H1 (cell line): ENCODE measurements around the gene ZNF385B. TPM values are rescaled to one million over a fixed set of nuclear protein-coding genes. Genes with fewer than 3 reads are reported as not detected.

Source experiments
- CTCF ChIA-PET: fragments of 300-600 bp; sonication (Branson Sonifier 250); formaldehyde crosslinking; loops from one replicate; lab custom pipeline; 2021; ENCODE audit not compliant: partially characterized antibody; lab: Charles Lee
- POLR2A ChIA-PET: fragments of 300-600 bp; sonication (Branson Sonifier 250); formaldehyde crosslinking; loops from one replicate; lab custom pipeline; 2021; ENCODE audit warnings: inconsistent platforms; ENCODE audit not compliant: partially characterized antibody; lab: Charles Lee
- DNase-seq, 2 experiments: peaks; one replicate each; pipeline versions ENCODE4 v3.0.0 to v3.0.0-alpha.2; 2010 to 2022; ENCODE audit warnings: low spot score in 2 of 2, low read depth in 1 of 2, mixed read lengths in 1 of 2
- FAIRE-seq: peaks from 2 replicates; lab custom pipeline; 2011; peaks lifted over from hg19 to GRCh38; lab: Jason Lieb, UNC
- H2AFZ ChIP-seq: 2 replicates; pipeline ENCODE4 v1.8.1; 2012; ENCODE audit warnings: low read length, inconsistent platforms
- H2AK5ac ChIP-seq: 2 replicates; pipeline ENCODE4 v1.6.1; 2013; ENCODE audit warnings: low read depth, low read length
- H2BK120ac ChIP-seq: replicated peaks from 2 replicates; pipeline ENCODE3; 2013; ENCODE audit warnings: low read depth, low read length, inconsistent platforms
- H2BK12ac ChIP-seq: 2 replicates; pipeline ENCODE4 v1.6.1; 2013; ENCODE audit warnings: low read depth, low read length
- H2BK15ac ChIP-seq: 2 replicates; pipeline ENCODE4 v1.6.1; 2013; ENCODE audit warnings: low read length
- H2BK20ac ChIP-seq: 2 replicates; pipeline ENCODE4 v1.6.1; 2013; ENCODE audit warnings: low read length
- H2BK5ac ChIP-seq: 2 replicates; pipeline ENCODE4 v1.6.1; 2013; ENCODE audit warnings: low read depth, low read length
- H3K14ac ChIP-seq: 2 replicates; pipeline ENCODE4 v1.6.1; 2013; ENCODE audit warnings: inconsistent platforms; ENCODE audit not compliant: insufficient read length
- H3K18ac ChIP-seq: 2 replicates; pipeline ENCODE4 v1.6.1; 2013; ENCODE audit warnings: low read length; ENCODE audit errors: extremely low read depth
- H3K23ac ChIP-seq: 2 replicates; pipeline ENCODE4 v1.6.1; 2013; ENCODE audit warnings: inconsistent platforms; ENCODE audit not compliant: insufficient read length
- H3K23me2 ChIP-seq: 2 replicates; pipeline ENCODE4 v1.6.1; 2013; ENCODE audit warnings: low read depth, low read length
- H3K27ac ChIP-seq: 2 replicates; pipeline ENCODE4 v1.6.1; 2011; ENCODE audit warnings: low read depth, low read length, inconsistent platforms
- H3K27me3 ChIP-seq, 4 experiments: replicated peaks in 1 of 4; 1 replicate in 1 of 4; 2 replicates in 3 of 4; pipeline versions ENCODE4 v1.6.1 to v1.8.1; 2011 to 2013; ENCODE audit warnings: low read length in 3 of 4, mild to moderate bottlenecking in 3 of 4, inconsistent platforms in 2 of 4, mixed read lengths in 2 of 4, moderate library complexity in 1 of 4; ENCODE audit not compliant: control insufficient read depth in 3 of 4, insufficient read depth in 3 of 4; ENCODE audit errors: extremely low read depth in 1 of 4
- H3K36me3 ChIP-seq, 4 experiments: 2 replicates each; pipeline versions ENCODE4 v1.6.1 to v1.8.1; 2011 to 2013; ENCODE audit warnings: mild to moderate bottlenecking in 4 of 4, low read length in 3 of 4, moderate library complexity in 2 of 4, control low read depth in 1 of 4, inconsistent platforms in 1 of 4; ENCODE audit not compliant: insufficient read depth in 4 of 4, control insufficient read depth in 2 of 4
- H3K4ac ChIP-seq: replicated peaks from 2 replicates; pipeline ENCODE3; 2013; ENCODE audit warnings: low read length, low read depth, mixed read lengths, inconsistent platforms; ENCODE audit not compliant: insufficient read length
- H3K4me1 ChIP-seq, 4 experiments: replicated peaks in 1 of 4; 1 replicate in 1 of 4; 2 replicates in 3 of 4; pipeline versions ENCODE4 v1.6.1 to v1.8.1; 2011 to 2013; ENCODE audit warnings: low read length in 3 of 4, inconsistent platforms in 2 of 4, mixed read lengths in 1 of 4; ENCODE audit not compliant: insufficient read depth in 4 of 4, control insufficient read depth in 3 of 4
- H3K4me2 ChIP-seq, 2 experiments: 2 replicates each; pipeline versions ENCODE4 v1.6.1 to v1.8.1; 2011 to 2013; ENCODE audit warnings: low read depth in 2 of 2, low read length in 2 of 2, control low read depth in 1 of 2, inconsistent platforms in 1 of 2, mild to moderate bottlenecking in 1 of 2; ENCODE audit not compliant: insufficient read depth in 1 of 2
- H3K4me3 ChIP-seq, 4 experiments: fragments of 200-600, 300-600 bp in 1 of 4; sonication (generic), shearing (Covaris generic), sonication (Bioruptor Twin) in 1 of 4; 2 replicates each; pipeline versions ENCODE4 v1.5.1 to v1.8.1; 2011 to 2016; ENCODE audit warnings: low read length in 4 of 4, low read depth in 3 of 4, control low read depth in 2 of 4, inconsistent platforms in 2 of 4, mild to moderate bottlenecking in 2 of 4, mixed read lengths in 1 of 4, moderate library complexity in 1 of 4; ENCODE audit not compliant: insufficient read depth in 2 of 4; ENCODE audit errors: extremely low read depth in 1 of 4
- H3K56ac ChIP-seq: replicated peaks from 2 replicates; pipeline ENCODE3; 2013; ENCODE audit warnings: low read depth, mild to moderate bottlenecking, mixed read lengths, low read length, inconsistent platforms; ENCODE audit not compliant: insufficient read length
- H3K79me1 ChIP-seq: 2 replicates; pipeline ENCODE4 v1.6.1; 2013; ENCODE audit warnings: low read depth, low read length, control low read depth
- H3K79me2 ChIP-seq, 2 experiments: 2 replicates each; pipeline versions ENCODE4 v1.6.1 to v1.8.1; 2012 to 2013; ENCODE audit warnings: low read length in 2 of 2, mild to moderate bottlenecking in 2 of 2, inconsistent platforms in 1 of 2; ENCODE audit not compliant: insufficient read depth in 2 of 2, control insufficient read depth in 1 of 2
- H3K9ac ChIP-seq, 4 experiments: replicated peaks in 1 of 4; 1 replicate in 1 of 4; 2 replicates in 3 of 4; pipeline versions ENCODE4 v1.6.1 to v1.8.1; 2011 to 2013; ENCODE audit warnings: low read depth in 3 of 4, low read length in 3 of 4, control low read depth in 2 of 4, mild to moderate bottlenecking in 2 of 4, moderate library complexity in 2 of 4, inconsistent platforms in 1 of 4; ENCODE audit errors: extremely low read depth in 1 of 4
- H3K9me3 ChIP-seq, 2 experiments: 2 replicates each; pipeline versions ENCODE4 v1.6.1 to v1.8.1; 2012 to 2013; ENCODE audit warnings: mild to moderate bottlenecking in 2 of 2, moderate library complexity in 2 of 2, control low read depth in 1 of 2, inconsistent platforms in 1 of 2, low read depth in 1 of 2, low read length in 1 of 2, mixed read lengths in 1 of 2; ENCODE audit not compliant: insufficient read depth in 2 of 2
- H4K20me1 ChIP-seq, 2 experiments: replicated peaks in 1 of 2; 2 replicates each; pipeline versions ENCODE3 to v1.8.1; 2011 to 2013; ENCODE audit warnings: inconsistent platforms in 2 of 2, low read length in 2 of 2, mild to moderate bottlenecking in 1 of 2; ENCODE audit not compliant: insufficient read depth in 2 of 2, control insufficient read depth in 1 of 2
- H4K5ac ChIP-seq: 2 replicates; pipeline ENCODE4 v1.6.1; 2013; ENCODE audit warnings: low read length, low read depth, mixed read lengths, inconsistent platforms; ENCODE audit not compliant: insufficient read length
- H4K8ac ChIP-seq: 2 replicates; pipeline ENCODE4 v1.8.0; 2013; ENCODE audit warnings: mild to moderate bottlenecking, moderate library complexity, low read length, inconsistent platforms; ENCODE audit not compliant: insufficient read depth; ENCODE audit errors: extremely low read depth
- H4K91ac ChIP-seq: replicated peaks from 2 replicates; pipeline ENCODE3; 2013; ENCODE audit warnings: low read length, mixed read lengths, inconsistent platforms; ENCODE audit not compliant: insufficient read length
- EP300 ChIP-seq, 2 experiments: IDR thresholded peaks; 1 replicate in 1 of 2; 2 replicates in 1 of 2; pipeline ENCODE4 v1.6.1; 2011 to 2012; ENCODE audit warnings: low read depth in 2 of 2, low read length in 2 of 2, mild to moderate bottlenecking in 2 of 2, borderline replicate concordance in 1 of 2, inconsistent platforms in 1 of 2, moderate library complexity in 1 of 2
- KDM4A ChIP-seq: IDR thresholded peaks from one replicate; pipeline ENCODE4 v1.7.1; 2012; ENCODE audit warnings: low read depth, mild to moderate bottlenecking, moderate library complexity, low read length, inconsistent platforms; ENCODE audit not compliant: severe bottlenecking
- KDM5A ChIP-seq: fragments of 200-600 bp; IDR thresholded peaks from 2 replicates; pipeline ENCODE4 v1.7.1; 2012; ENCODE audit warnings: mild to moderate bottlenecking, low read length, inconsistent platforms, mixed read lengths
- PHF8 ChIP-seq: fragments of 200-600 bp; sonication (generic); conservative IDR thresholded peaks from 2 replicates; pipeline ENCODE4 v1.7.1; 2012; ENCODE audit warnings: low read depth, mild to moderate bottlenecking, inconsistent platforms, low read length, moderate library complexity
- RAD21 ChIP-seq, 2 experiments: IDR thresholded peaks in 1 of 2; conservative IDR thresholded peaks in 1 of 2; 2 replicates each; pipeline ENCODE4 v1.6.1; 2011; ENCODE audit warnings: low read depth in 2 of 2, low read length in 2 of 2, improper control_type of control experiment in 1 of 2, inconsistent platforms in 1 of 2, mild to moderate bottlenecking in 1 of 2, moderate library complexity in 1 of 2
- RBBP5 ChIP-seq: IDR thresholded peaks from 2 replicates; pipeline ENCODE4 v1.7.1; 2012; ENCODE audit warnings: low read depth, mild to moderate bottlenecking, inconsistent platforms, low read length, moderate library complexity, borderline replicate concordance
- RNF2 ChIP-seq: fragments of 200-900, 300-1000 bp; sonication (generic); IDR thresholded peaks from 2 replicates; pipeline ENCODE4 v1.7.1; 2016; ENCODE audit warnings: borderline replicate concordance, low read depth, mild to moderate bottlenecking, antibody characterized with exemption, low read length; ENCODE audit not compliant: poor library complexity, severe bottlenecking; ENCODE audit errors: missing control alignments
- TAF1 ChIP-seq: IDR thresholded peaks from 2 replicates; pipeline ENCODE4 v1.6.1; 2011; ENCODE audit warnings: mild to moderate bottlenecking, low read depth, low read length
- WGBS, 2 experiments: shearing (Covaris generic) in 1 of 2; methylation state at CpG; one replicate each; pipeline versions ENCODE4 v1.1.6 to v1.1.7; 2013 to 2015; ENCODE audit warnings: low lambda C conversion rate in 2 of 2, mixed read lengths in 2 of 2, inconsistent platforms in 1 of 2, low coverage in 1 of 2, missing lambda C conversion rate in 1 of 2; ENCODE audit not compliant: insufficient replicate concordance in 2 of 2, insufficient coverage in 1 of 2, insufficient read length in 1 of 2; ENCODE audit errors: extremely low coverage in 1 of 2, missing lambda C conversion rate in 1 of 2; 5-methylcytosine and 5-hydroxymethylcytosine counted together
- long read RNA-seq, 2 experiments: library from RNA in 1 of 2; library from capped mRNA in 1 of 2; stranded (forward); transcript quantifications; one replicate each; pipeline ENCODE4 v2.0.0, GENCODE V29; 2021; ENCODE audit warnings: inconsistent platforms in 1 of 2
- polyA minus RNA-seq, 3 experiments: library from RNA; depleted of rRNA, polyadenylated mRNA; stranded (reverse); fragments of >200 nt; gene quantifications; 1 replicate in 2 of 3; 2 replicates in 1 of 3; pipeline ENCODE4 v1.2.3, GENCODE V29; 2011
- polyA plus RNA-seq, 7 experiments: library from polyadenylated mRNA; depleted of rRNA in 3 of 7; stranded (reverse) in 5 of 7; unstranded in 2 of 7; fragments of >200 nt in 5 of 7; fragments of 200-250 nt in 2 of 7; gene quantifications; 1 replicate in 5 of 7; 2 replicates in 1 of 7; 4 replicates in 1 of 7; pipeline versions ENCODE4 v1.2.1 to v1.2.3, GENCODE V29; 2011 to 2013; ENCODE audit warnings: missing spikeins in 2 of 7, mixed read lengths in 2 of 7
- total RNA-seq: library from RNA; stranded (reverse); fragmentation: NEBNext Ultra II Directional; extraction: Animal tissue kit (Norgen Biotek cat#: 25700); gene quantifications from 2 replicates; pipeline ENCODE4 v1.2.1, GENCODE V29; 2021

The ZNF385B gene
- total RNA-seq (2.9 and 3.7 TPM in 2 replicates), polyA plus RNA-seq (2011; rRNA removed) (0.82 and 1.1 TPM in 2 replicates), polyA minus RNA-seq (2011; rRNA and poly(A)+ RNA removed) (2.0 and 2.7 TPM in 2 replicates)
- polyA plus RNA-seq (2011; cell fraction: cytosol; rRNA removed): 1.3 TPM
- 2.1 TPM for polyA plus RNA-seq (2011; cell fraction: nucleus; rRNA removed)
- 1.6 to 2.2 TPM (median 1.8 TPM) in 4 replicates for polyA plus RNA-seq (2012, experiment 1 of 2)
- 0.96 TPM for polyA plus RNA-seq (2012, experiment 2 of 2)
- 1.5 TPM for polyA plus RNA-seq (2013, experiment 1 of 2)
- 2.4 TPM for polyA plus RNA-seq (2013, experiment 2 of 2)
- polyA minus RNA-seq (2011; cell fraction: cytosol; rRNA and poly(A)+ RNA removed): 1.8 TPM
- polyA minus RNA-seq (2011; cell fraction: nucleus; rRNA and poly(A)+ RNA removed): 15.4 TPM
- long read RNA-seq, experiment 1, partial matches to known transcripts: 0 of 3 reads
- long read RNA-seq, experiment 1, other reads (novel, unspliced or antisense): 3 of 3 reads
- long read RNA-seq, experiment 2: 0 reads

DNA sequence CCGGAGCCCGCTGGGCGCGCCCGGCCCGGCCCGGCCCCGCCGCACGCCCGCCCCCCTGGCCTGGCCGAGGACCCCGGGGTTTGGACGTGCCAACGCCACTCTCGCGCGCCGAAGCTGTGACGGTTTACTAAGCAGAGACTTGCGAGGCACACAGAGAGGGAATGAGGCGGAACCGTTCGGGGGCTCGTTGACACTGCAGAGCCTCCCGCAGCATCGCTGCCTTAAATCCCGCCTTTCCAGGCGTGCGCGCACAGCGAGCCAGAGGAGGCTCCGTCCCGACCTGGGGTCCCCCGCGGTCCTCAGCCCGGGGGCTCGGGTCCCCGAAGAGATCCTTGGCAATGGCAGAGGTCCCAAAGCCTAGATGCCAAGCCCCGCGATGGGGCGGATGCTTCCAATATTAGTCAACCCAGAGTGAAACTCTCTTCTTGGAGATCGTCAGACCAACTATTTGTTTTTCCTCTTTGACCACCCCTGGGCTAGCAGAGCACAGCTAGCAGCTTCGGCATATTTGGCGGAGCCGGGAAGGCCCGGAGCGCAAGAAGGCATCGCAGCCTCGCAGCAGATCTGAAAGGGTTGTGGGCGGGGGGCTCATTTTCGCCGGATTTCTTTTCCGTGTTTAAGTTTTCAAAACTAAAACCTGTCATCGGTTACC is at the start of gene ZNF385B:
TSS of gene ZNF385B (minus strand) at position 197 of the 652 bp plus-strand sequence.
- Histone ChIP-seq H4K8ac (no peak within 1 kb of the TSS), H2BK120ac (no peak within 1 kb of the TSS), H4K5ac (no peak within 1 kb of the TSS), H3K27me3 (peaks cover 6 to 37% (median 18%) of the 10 kb centered on the region in 4 experiments), H3K23me2 (peaks cover 5% of the 10 kb centered on the region; the same call in 1 of the 2 replicates), H3K4me3 (peak within 1 kb of the TSS; percentile 76 to 84 (median 80)), H2BK12ac (peak within 1 kb of the TSS; percentile 18; the same call in 1 of the 2 replicates), H3K9me3 (no peaks in the 10 kb centered on the region), H3K56ac (peak within 1 kb of the TSS; percentile 4), H2BK15ac (no peak within 1 kb of the TSS; the same call in 1 of the 2 replicates), H3K23ac (no peak within 1 kb of the TSS), H2AK5ac (no peak within 1 kb of the TSS), H3K79me1 (no peaks in the 10 kb centered on the region), H3K14ac (no peak within 1 kb of the TSS), H3K18ac (peak within 1 kb of the TSS; percentile 88), H3K27ac (no peak within 1 kb of the TSS), H3K36me3 (no peaks in the 10 kb centered on the region), H2AFZ (peak within 1 kb of the TSS; percentile 76), H3K4me1 (peaks cover 0 to 7% (median 2%) of the 10 kb centered on the region in 4 experiments; a peak in 5 of 7 replicates), H2BK20ac (no peak within 1 kb of the TSS), H4K20me1 (no peaks in the 10 kb centered on the region), H3K79me2 (no peaks in the 10 kb centered on the region), H3K4me2 (peak within 1 kb of the TSS; percentile 75 to 89), H3K4ac (no peak within 1 kb of the TSS), H4K91ac (no peak within 1 kb of the TSS), H3K9ac (peak within 1 kb of the TSS in 3 of 4 experiments; percentile 20 to 40 (median 39); a peak in 4 of 7 replicates), H2BK5ac (no peak within 1 kb of the TSS)
- 8% methylated on average over 18 of the region's 55 CpGs; no CpG with 5 or more reads in 1 of the 2 experiments for WGBS, 2 experiments
- no peak for FAIRE-seq
- ChIA-PET POLR2A (interaction anchor here (1.1 to 1.5 kb wide), 2 partner anchors 8 to 37 kb away, joined by 3 read pairs; no protein-coding TSS in a partner anchor), CTCF (interaction anchor here (1.2 to 1.6 kb wide), 2 partner anchors 10 to 63 kb away, joined by 3 read pairs; no protein-coding TSS in a partner anchor)
- peak in 1 of 2 experiments; percentile 15 for DNase-seq
- TF ChIP-seq RAD21 (IDR thresholded peaks at IDR 0.05 in 1 of 2, conservative IDR thresholded peaks at IDR 0.05 in 1 of 2; ENCODE audit: low read depth in 2 of 2, low read length in 2 of 2) (no peak), RNF2 (peak; percentile 53), EP300 (IDR thresholded peaks at IDR 0.05; ENCODE audit: borderline replicate concordance in 1 of 2, low read depth in 2 of 2, low read length in 2 of 2) (no peak), TAF1 (peak; percentile 30; the same call in 1 of the 2 replicates), KDM5A (no peak), RBBP5 (peak; percentile 91), KDM4A (peak; percentile 85), PHF8 (0 out of 2 replicates have a peak, but pooled peaks have one; percentile 28)
